Measurements from ENCODE around the gene URGCP.

The URGCP gene

GRCh38 chr7:43906331-43907010 lies at the start of gene URGCP:
Gene URGCP, minus strand, starts transcription at chr7:43906596. Its CDS starts 21 bp downstream, at chr7:43906575.
- DNase-seq (ENCODE audit: low read depth in 2 of 2), result peak; percentile 19 to 29

- no peak for DNase-seq (ENCODE audit: low read depth in 2 of 2)
Measured at GRCh38 chr7:43956027-43956426, 49.6 kb upstream of the URGCP start.

GRCh38 chr7:43954524-43955228 lies 48.3 kb upstream of the URGCP start:
- no peak for DNase-seq (ENCODE audit: low read depth in 2 of 2)

- DNase-seq (ENCODE audit: low read depth in 2 of 2), result no peak
Measured at GRCh38 chr7:43953071-43953470, 46.7 kb upstream of the URGCP start.

GRCh38 chr7:43952028-43952427 lies 45.6 kb upstream of the URGCP start:
- DNase-seq (ENCODE audit: low read depth in 2 of 2), result no peak

GRCh38 chr7:43944286-43944685 lies 37.9 kb upstream of the URGCP start:
- no peak for DNase-seq (ENCODE audit: low read depth in 2 of 2)

GRCh38 chr7:43943417-43944187 lies 37.2 kb upstream of the URGCP start:
- DNase-seq (ENCODE audit: low read depth in 2 of 2), result no peak

- no peak for DNase-seq (ENCODE audit: low read depth in 2 of 2)
Measured at GRCh38 chr7:43942997-43943396, 36.6 kb upstream of the URGCP start.

GRCh38 chr7:43942250-43942649 lies 35.9 kb upstream of the URGCP start:
- no peak for DNase-seq (ENCODE audit: low read depth in 2 of 2)

- no peak for DNase-seq (ENCODE audit: low read depth in 2 of 2)
Measured at GRCh38 chr7:43938892-43939482, 32.6 kb upstream of the URGCP start.

- DNase-seq (ENCODE audit: low read depth in 2 of 2), result no peak
Measured at GRCh38 chr7:43937444-43937843, 31.0 kb upstream of the URGCP start.

- DNase-seq (ENCODE audit: low read depth in 2 of 2), result no peak
Measured at GRCh38 chr7:43933902-43934560, 27.6 kb upstream of the URGCP start.

- DNase-seq (ENCODE audit: low read depth in 2 of 2), result no peak
Measured at GRCh38 chr7:43931346-43931745, 24.9 kb upstream of the URGCP start.

- DNase-seq (ENCODE audit: low read depth in 2 of 2), result no peak
Measured at GRCh38 chr7:43929529-43930457, 23.4 kb upstream of the URGCP start.

GRCh38 chr7:43927810-43928209 lies 21.4 kb upstream of the URGCP start:
- no peak for DNase-seq (ENCODE audit: low read depth in 2 of 2)

GRCh38 chr7:43926798-43927123 lies 20.4 kb upstream of the URGCP start:
- DNase-seq (ENCODE audit: low read depth in 2 of 2), result no peak

- peak; percentile 84 to 88 for DNase-seq (ENCODE audit: low read depth in 2 of 2)
Measured at GRCh38 chr7:43925984-43926797, 19.8 kb upstream of the URGCP start, which contains the start of gene UBE2D4. Gene UBE2D4, plus strand, starts transcription at chr7:43926436. Its CDS starts 97 bp downstream, at chr7:43926533.

GRCh38 chr7:43922726-43923125 lies 16.3 kb upstream of the URGCP start:
- DNase-seq (ENCODE audit: low read depth in 2 of 2), result no peak

GRCh38 chr7:43921423-43921822 lies 15.0 kb upstream of the URGCP start:
- DNase-seq (ENCODE audit: low read depth in 2 of 2), result no peak

- no peak for DNase-seq (ENCODE audit: low read depth in 2 of 2)
Measured at GRCh38 chr7:43915907-43916306, 9.5 kb upstream of the URGCP start.
